Endothelial cell of umbilical vein (primary cell): ENCODE data around the gene STAT5B. TPM values are rescaled to one million over a fixed set of nuclear protein-coding genes. Genes with fewer than 3 reads are reported as not detected.

ENCODE experiments used
- BruUV-seq: library from RNA; stranded (reverse); fragments of 400-500 nt; replicated peaks from 2 replicates; lab custom pipeline; 2021; lab: Mats Ljungman, UMichigan
- CTCF ChIA-PET: fragments of 300-600, 350-600 bp; sonication (Branson Sonifier 250); formaldehyde crosslinking; loops from one replicate; lab custom pipeline; 2021; ENCODE audit warnings: antibody characterized with exemption, inconsistent platforms; lab: Charles Lee
- POLR2A ChIA-PET: fragments of 300-600, 350-600 bp; sonication (Branson Sonifier 250); formaldehyde crosslinking; loops from one replicate; lab custom pipeline; 2021; ENCODE audit warnings: antibody characterized with exemption, inconsistent platforms; lab: Charles Lee
- DNase-seq: peaks from one replicate; pipeline ENCODE4 v3.0.0-alpha.2; 2011; ENCODE audit warnings: low read depth, low spot score
- FAIRE-seq: peaks from 2 replicates; lab custom pipeline; 2011; peaks lifted over from hg19 to GRCh38; lab: Jason Lieb, UNC
- H2AFZ ChIP-seq: 2 replicates; pipeline ENCODE4 v1.6.0; 2012; ENCODE audit warnings: low read depth, low read length, control low read depth, inconsistent platforms
- H3K27ac ChIP-seq: 2 replicates; pipeline ENCODE4 v1.5.1; 2011; ENCODE audit warnings: low read depth, mild to moderate bottlenecking, control low read depth, low read length, moderate library complexity; ENCODE audit not compliant: insufficient read depth
- H3K27me3 ChIP-seq, 2 experiments: 2 replicates each; pipeline versions ENCODE4 v1.6.0 to v1.6.1; 2011; ENCODE audit warnings: low read length in 2 of 2, mixed read lengths in 1 of 2; ENCODE audit not compliant: control insufficient read depth in 2 of 2, insufficient read depth in 2 of 2
- H3K36me3 ChIP-seq, 2 experiments: 2 replicates in 1 of 2; 3 replicates in 1 of 2; pipeline ENCODE4 v1.5.1; 2011; ENCODE audit warnings: low read length in 2 of 2, mild to moderate bottlenecking in 1 of 2, moderate library complexity in 1 of 2; ENCODE audit not compliant: control insufficient read depth in 2 of 2, insufficient read depth in 2 of 2; ENCODE audit errors: extremely low read depth in 1 of 2
- H3K4me1 ChIP-seq: 3 replicates; pipeline ENCODE4 v1.5.1; 2011; ENCODE audit warnings: mild to moderate bottlenecking, low read length; ENCODE audit not compliant: control insufficient read depth, insufficient read depth; ENCODE audit errors: extremely low read depth
- H3K4me2 ChIP-seq: 2 replicates; pipeline ENCODE4 v1.6.1; 2011; ENCODE audit warnings: low read length, control low read depth, mixed read lengths; ENCODE audit not compliant: insufficient read depth
- H3K4me3 ChIP-seq, 3 experiments: fragments of 200-600 bp in 1 of 3; sonication (generic), shearing (Covaris generic) in 1 of 3; replicated peaks in 1 of 3; 2 replicates each; pipeline ENCODE4 v1.5.1; 2011 to 2016; ENCODE audit warnings: control low read depth in 3 of 3, low read length in 3 of 3, mild to moderate bottlenecking in 2 of 3, inconsistent platforms in 1 of 3, low read depth in 1 of 3, moderate library complexity in 1 of 3; ENCODE audit not compliant: insufficient read depth in 1 of 3
- H3K79me2 ChIP-seq: 2 replicates; pipeline ENCODE4 v1.6.0; 2012; ENCODE audit warnings: low read length, inconsistent platforms; ENCODE audit not compliant: control insufficient read depth, insufficient read depth
- H3K9ac ChIP-seq: replicated peaks from 2 replicates; pipeline ENCODE3; 2011; ENCODE audit warnings: low read length, control low read depth; ENCODE audit not compliant: insufficient read depth; ENCODE audit errors: extremely low read depth
- H3K9me1 ChIP-seq: replicated peaks from 3 replicates; pipeline ENCODE4 v1.6.0; 2011; ENCODE audit warnings: mild to moderate bottlenecking, low read length; ENCODE audit not compliant: control insufficient read depth, insufficient read depth; ENCODE audit errors: extremely low read depth
- H3K9me3 ChIP-seq: replicated peaks from 2 replicates; pipeline ENCODE4 v1.5.1; 2012; ENCODE audit warnings: low read length, inconsistent platforms; ENCODE audit not compliant: control insufficient read depth, insufficient read depth
- H4K20me1 ChIP-seq: replicated peaks from 2 replicates; pipeline ENCODE3; 2011; ENCODE audit warnings: mild to moderate bottlenecking, low read length; ENCODE audit not compliant: control insufficient read depth, insufficient read depth; ENCODE audit errors: extremely low read depth
- EZH2 ChIP-seq: IDR thresholded peaks from 2 replicates; pipeline ENCODE4 v1.6.1; 2012; ENCODE audit warnings: borderline replicate concordance, low read depth, mild to moderate bottlenecking, moderate library complexity, low read length, inconsistent platforms; ENCODE audit not compliant: severe bottlenecking
- FOS ChIP-seq: IDR thresholded peaks from 2 replicates; pipeline ENCODE4 v1.6.1; 2011; ENCODE audit warnings: mild to moderate bottlenecking, low read length, moderate library complexity, borderline replicate concordance; ENCODE audit not compliant: insufficient read depth
- GATA2 ChIP-seq: IDR thresholded peaks from 2 replicates; pipeline ENCODE4 v1.7.0; 2011; ENCODE audit warnings: low read depth, mild to moderate bottlenecking, moderate library complexity, mixed read lengths, low read length; ENCODE audit not compliant: insufficient read length, insufficient read depth
- JUN ChIP-seq: IDR thresholded peaks from 2 replicates; pipeline ENCODE4 v1.6.1; 2011; ENCODE audit warnings: borderline replicate concordance, low read depth; ENCODE audit not compliant: insufficient read length, insufficient read depth
- MYC ChIP-seq: IDR thresholded peaks from one replicate; pipeline ENCODE4 v1.6.1; 2011; ENCODE audit warnings: mild to moderate bottlenecking, low read depth, low read length
- POLR2A ChIP-seq: IDR thresholded peaks from 2 replicates; pipeline ENCODE4 v1.6.1; 2012; ENCODE audit warnings: low read depth, mild to moderate bottlenecking, control low read depth, low read length
- POLR2AphosphoS5 ChIP-seq: IDR thresholded peaks from 2 replicates; pipeline ENCODE4 v1.6.1; 2012; ENCODE audit warnings: low read depth, mild to moderate bottlenecking, control low read depth, low read length, moderate library complexity; ENCODE audit not compliant: insufficient read depth
- dilution Hi-C: fragments of 300-500 bp; cut with MboI; formaldehyde crosslinking; loops from one replicate; pipeline ENCODE4 v1.15.0; 2019; ENCODE audit warnings: low sequenced_read_pairs; ENCODE audit not compliant: extremely low pct_ligation_motif_present
- intact Hi-C: fragments of 100-400 bp; cut with micrococcal nuclease; formaldehyde crosslinking; loops from one replicate; pipeline ENCODE4 v1.10.0; 2022
- polyA plus RNA-seq, 4 experiments: library from polyadenylated mRNA; depleted of rRNA in 3 of 4; stranded (reverse) in 3 of 4; unstranded in 1 of 4; fragments of >200 nt; gene quantifications; 2 replicates each; pipeline versions ENCODE4 v1.2.1 to v1.2.3, GENCODE V29; 2011 to 2012; ENCODE audit warnings: missing spikeins in 1 of 4
- total RNA-seq: library from RNA; stranded (reverse); gene quantifications from 2 replicates; pipeline ENCODE4 v1.2.3, GENCODE V29; 2021
- TF ChIP-seq, protein P1 (sequence below), 2 donors: IDR thresholded peaks; 1 replicate in 1 of 2; 2 replicates in 1 of 2; pipeline ENCODE4 v1.5.1; 2011; ENCODE audit warnings: low read length in 2 of 2, mild to moderate bottlenecking in 2 of 2, moderate library complexity in 2 of 2, control low read depth in 1 of 2, inconsistent platforms in 1 of 2, low read depth in 1 of 2; ENCODE audit not compliant: insufficient read depth in 1 of 2; ENCODE audit errors: extremely low read depth in 1 of 2
- TF ChIP-seq, protein P2 (sequence below): IDR thresholded peaks from 2 replicates; pipeline ENCODE4 v1.6.1; 2011; ENCODE audit not compliant: insufficient read depth, insufficient read length

Gene STAT5B
- total and polyA plus RNA-seq, 2 donors (not counting 3 experiments of a cell fraction or from before 2014, with no cell fraction given), result 43.3 to 53.7 TPM

DNA sequence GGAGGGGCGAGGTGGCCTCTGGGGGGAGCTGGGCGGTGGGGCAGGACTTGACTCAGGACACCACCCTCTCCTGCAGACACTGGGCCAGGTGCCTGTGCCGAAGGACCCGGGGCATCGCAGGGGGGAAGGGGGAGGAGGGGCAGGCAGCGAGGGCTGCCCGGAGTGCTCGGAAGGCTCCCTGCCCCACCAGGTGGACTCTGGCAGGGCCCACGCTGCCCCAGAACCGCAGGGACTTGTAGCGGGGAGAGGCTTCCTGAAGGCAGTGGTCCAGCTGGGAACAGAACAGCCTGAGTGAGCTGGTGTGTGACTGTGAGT is 86.6 kb downstream of the STAT5B start:
- H3K9ac ChIP-seq, result no peak overlapping the region
- ChIA-PET POLR2A (no interaction called here), CTCF (no interaction called here)
- FAIRE-seq (no peak), DNase-seq (no peak)
- H3K79me2 ChIP-seq, result no peaks in the 10 kb centered on the region
- dilution Hi-C loops (no loop called here), intact Hi-C loops (no loop called here)
- TF ChIP-seq, protein P1, sequence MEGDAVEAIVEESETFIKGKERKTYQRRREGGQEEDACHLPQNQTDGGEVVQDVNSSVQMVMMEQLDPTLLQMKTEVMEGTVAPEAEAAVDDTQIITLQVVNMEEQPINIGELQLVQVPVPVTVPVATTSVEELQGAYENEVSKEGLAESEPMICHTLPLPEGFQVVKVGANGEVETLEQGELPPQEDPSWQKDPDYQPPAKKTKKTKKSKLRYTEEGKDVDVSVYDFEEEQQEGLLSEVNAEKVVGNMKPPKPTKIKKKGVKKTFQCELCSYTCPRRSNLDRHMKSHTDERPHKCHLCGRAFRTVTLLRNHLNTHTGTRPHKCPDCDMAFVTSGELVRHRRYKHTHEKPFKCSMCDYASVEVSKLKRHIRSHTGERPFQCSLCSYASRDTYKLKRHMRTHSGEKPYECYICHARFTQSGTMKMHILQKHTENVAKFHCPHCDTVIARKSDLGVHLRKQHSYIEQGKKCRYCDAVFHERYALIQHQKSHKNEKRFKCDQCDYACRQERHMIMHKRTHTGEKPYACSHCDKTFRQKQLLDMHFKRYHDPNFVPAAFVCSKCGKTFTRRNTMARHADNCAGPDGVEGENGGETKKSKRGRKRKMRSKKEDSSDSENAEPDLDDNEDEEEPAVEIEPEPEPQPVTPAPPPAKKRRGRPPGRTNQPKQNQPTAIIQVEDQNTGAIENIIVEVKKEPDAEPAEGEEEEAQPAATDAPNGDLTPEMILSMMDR (IDR thresholded peaks at IDR 0.05; ENCODE audit: extremely low read depth in 1 of 2, insufficient read depth in 1 of 2, low read depth in 1 of 2, low read length in 2 of 2), result no peak
- TF ChIP-seq JUN (no peak), GATA2 (no peak), FOS (no peak), EZH2 (no peak), POLR2A (no peak), MYC (no peak), POLR2AphosphoS5 (no peak)
- TF ChIP-seq, protein P2, sequence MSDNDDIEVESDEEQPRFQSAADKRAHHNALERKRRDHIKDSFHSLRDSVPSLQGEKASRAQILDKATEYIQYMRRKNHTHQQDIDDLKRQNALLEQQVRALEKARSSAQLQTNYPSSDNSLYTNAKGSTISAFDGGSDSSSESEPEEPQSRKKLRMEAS, result no peak
- BruUV-seq, result no TSS peak
- H3K9me1 ChIP-seq, result no peaks in the 10 kb centered on the region
- H3K9me3 ChIP-seq, result no peaks in the 10 kb centered on the region
- H3K4me2 ChIP-seq, result no peak overlapping the region
- no peak overlapping the region for H2AFZ ChIP-seq
- no peak overlapping the region for H3K4me3 ChIP-seq
- H3K36me3 ChIP-seq, result no peaks in the 10 kb centered on the region
- no peak overlapping the region for H3K27ac ChIP-seq
- no peaks in the 10 kb centered on the region for H3K4me1 ChIP-seq
- H3K27me3 ChIP-seq, result no peaks in the 10 kb centered on the region
- H4K20me1 ChIP-seq, result no peaks in the 10 kb centered on the region
